Calu3 (cell line): ENCODE data around the gene RASAL3. TPM values are rescaled to one million over a fixed set of nuclear protein-coding genes. Genes with fewer than 3 reads are reported as not detected.

ENCODE experiments used
- BruUV-seq: library from RNA; stranded (reverse); fragments of 400-500 nt; replicated peaks from 2 replicates; lab custom pipeline; 2021; lab: Mats Ljungman, UMichigan
- CTCF ChIA-PET: fragments of 300-600 bp; sonication (Branson Sonifier 250); formaldehyde crosslinking; loops from one replicate; lab custom pipeline; 2022; ENCODE audit warnings: antibody characterized with exemption; lab: Charles Lee
- DNase-seq: peaks from one replicate; pipeline ENCODE4 v3.0.0; 2022
- H3K27ac Mint-ChIP-seq: one replicate; pipeline ENCODE4 v1.8.0; 2022; ENCODE audit warnings: mixed read lengths; ENCODE audit not compliant: unreplicated experiment
- H3K27me3 Mint-ChIP-seq: one replicate; pipeline ENCODE4 v1.8.0; 2022; ENCODE audit warnings: mixed read lengths; ENCODE audit not compliant: unreplicated experiment
- H3K36me3 Mint-ChIP-seq: one replicate; pipeline ENCODE4 v1.8.0; 2022; ENCODE audit warnings: mild to moderate bottlenecking, moderate library complexity, mixed read lengths; ENCODE audit not compliant: insufficient read depth, unreplicated experiment
- H3K4me1 Mint-ChIP-seq: one replicate; pipeline ENCODE4 v1.8.0; 2022; ENCODE audit warnings: mild to moderate bottlenecking, low read depth, mixed read lengths; ENCODE audit not compliant: unreplicated experiment
- H3K4me3 Mint-ChIP-seq: one replicate; pipeline ENCODE4 v1.8.0; 2022; ENCODE audit warnings: mild to moderate bottlenecking, low read depth, moderate library complexity, mixed read lengths; ENCODE audit not compliant: unreplicated experiment
- H3K9me3 Mint-ChIP-seq: one replicate; pipeline ENCODE4 v1.8.0; 2022; ENCODE audit warnings: low read depth, mixed read lengths; ENCODE audit not compliant: unreplicated experiment
- intact Hi-C: fragments of 100-400 bp; cut with micrococcal nuclease; formaldehyde crosslinking; loops from one replicate; pipeline ENCODE4 v1.10.0; 2022; ENCODE audit not compliant: unreplicated experiment
- total RNA-seq: library from RNA; stranded (reverse); gene quantifications from 2 replicates; pipeline ENCODE4 v1.2.3, GENCODE V29; 2022
- TF ChIP-seq, protein P1 (sequence below): fragments of 200-600 bp; IDR thresholded peaks from one replicate; pipeline ENCODE4 v1.8.0; 2022; ENCODE audit warnings: antibody characterized with exemption; ENCODE audit not compliant: unreplicated experiment

RASAL3 gene
- total RNA-seq, 1 experiment from 2014 or later = not detected

DNA sequence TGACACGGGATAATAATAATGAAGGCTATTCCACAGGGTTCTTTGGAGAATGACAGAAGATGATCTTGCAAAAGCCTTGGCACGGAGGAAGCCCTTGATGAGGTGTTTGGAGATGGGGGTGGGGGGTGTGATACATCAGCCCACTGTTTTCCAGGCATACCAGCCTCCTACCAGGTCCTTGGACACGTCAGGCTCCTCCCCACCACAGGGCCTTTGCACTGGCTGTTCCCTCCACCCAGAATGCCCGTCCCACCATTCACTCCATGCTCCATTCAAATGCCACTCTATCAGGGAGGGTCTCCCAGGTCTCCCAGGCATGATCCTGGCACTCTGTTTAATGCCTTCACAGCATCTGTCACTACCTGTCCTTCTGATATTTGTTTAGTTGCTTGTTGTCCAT lies 17.3 kb downstream of the RASAL3 start:
- intact Hi-C loops = no loop called here
- Mint-ChIP-seq H3K4me1 (peaks cover 10% of the 10 kb centered on the region), H3K27me3 (peaks cover 32% of the 10 kb centered on the region), H3K36me3 (peaks cover 7% of the 10 kb centered on the region), H3K4me3 (no peak overlapping the region), H3K9me3 (no peaks in the 10 kb centered on the region), H3K27ac (no peak overlapping the region)
- TF ChIP-seq, protein P1, sequence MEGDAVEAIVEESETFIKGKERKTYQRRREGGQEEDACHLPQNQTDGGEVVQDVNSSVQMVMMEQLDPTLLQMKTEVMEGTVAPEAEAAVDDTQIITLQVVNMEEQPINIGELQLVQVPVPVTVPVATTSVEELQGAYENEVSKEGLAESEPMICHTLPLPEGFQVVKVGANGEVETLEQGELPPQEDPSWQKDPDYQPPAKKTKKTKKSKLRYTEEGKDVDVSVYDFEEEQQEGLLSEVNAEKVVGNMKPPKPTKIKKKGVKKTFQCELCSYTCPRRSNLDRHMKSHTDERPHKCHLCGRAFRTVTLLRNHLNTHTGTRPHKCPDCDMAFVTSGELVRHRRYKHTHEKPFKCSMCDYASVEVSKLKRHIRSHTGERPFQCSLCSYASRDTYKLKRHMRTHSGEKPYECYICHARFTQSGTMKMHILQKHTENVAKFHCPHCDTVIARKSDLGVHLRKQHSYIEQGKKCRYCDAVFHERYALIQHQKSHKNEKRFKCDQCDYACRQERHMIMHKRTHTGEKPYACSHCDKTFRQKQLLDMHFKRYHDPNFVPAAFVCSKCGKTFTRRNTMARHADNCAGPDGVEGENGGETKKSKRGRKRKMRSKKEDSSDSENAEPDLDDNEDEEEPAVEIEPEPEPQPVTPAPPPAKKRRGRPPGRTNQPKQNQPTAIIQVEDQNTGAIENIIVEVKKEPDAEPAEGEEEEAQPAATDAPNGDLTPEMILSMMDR = no peak
- BruUV-seq = no TSS peak
- no peak for DNase-seq
- CTCF ChIA-PET = no interaction called here

GRCh38 chr19:15445807-15446376 lies 18.5 kb downstream of the RASAL3 start:
- peaks cover 8% of the 10 kb centered on the region for H3K4me1 Mint-ChIP-seq
- DNase-seq = no peak
- no peak overlapping the region for H3K27ac Mint-ChIP-seq
- CTCF ChIA-PET = no interaction called here
- H3K9me3 Mint-ChIP-seq = no peaks in the 10 kb centered on the region
- BruUV-seq = no TSS peak
- TF ChIP-seq, protein P1 = no peak
- intact Hi-C loops = no loop called here
- peaks cover 7% of the 10 kb centered on the region for H3K36me3 Mint-ChIP-seq
- peaks cover 26% of the 10 kb centered on the region for H3K27me3 Mint-ChIP-seq
- H3K4me3 Mint-ChIP-seq = no peak overlapping the region

GRCh38 chr19:15445227-15445605 lies 19.1 kb downstream of the RASAL3 start:
- no TSS peak for BruUV-seq
- peaks cover 1% of the 10 kb centered on the region for H3K4me1 Mint-ChIP-seq
- DNase-seq = no peak
- no peaks in the 10 kb centered on the region for H3K9me3 Mint-ChIP-seq
- H3K36me3 Mint-ChIP-seq = peaks cover 2% of the 10 kb centered on the region
- no peak overlapping the region for H3K4me3 Mint-ChIP-seq
- CTCF ChIA-PET = no interaction called here
- peaks cover 26% of the 10 kb centered on the region for H3K27me3 Mint-ChIP-seq
- TF ChIP-seq, protein P1 = no peak
- no peak overlapping the region for H3K27ac Mint-ChIP-seq
- intact Hi-C loops = no loop called here

DNA sequence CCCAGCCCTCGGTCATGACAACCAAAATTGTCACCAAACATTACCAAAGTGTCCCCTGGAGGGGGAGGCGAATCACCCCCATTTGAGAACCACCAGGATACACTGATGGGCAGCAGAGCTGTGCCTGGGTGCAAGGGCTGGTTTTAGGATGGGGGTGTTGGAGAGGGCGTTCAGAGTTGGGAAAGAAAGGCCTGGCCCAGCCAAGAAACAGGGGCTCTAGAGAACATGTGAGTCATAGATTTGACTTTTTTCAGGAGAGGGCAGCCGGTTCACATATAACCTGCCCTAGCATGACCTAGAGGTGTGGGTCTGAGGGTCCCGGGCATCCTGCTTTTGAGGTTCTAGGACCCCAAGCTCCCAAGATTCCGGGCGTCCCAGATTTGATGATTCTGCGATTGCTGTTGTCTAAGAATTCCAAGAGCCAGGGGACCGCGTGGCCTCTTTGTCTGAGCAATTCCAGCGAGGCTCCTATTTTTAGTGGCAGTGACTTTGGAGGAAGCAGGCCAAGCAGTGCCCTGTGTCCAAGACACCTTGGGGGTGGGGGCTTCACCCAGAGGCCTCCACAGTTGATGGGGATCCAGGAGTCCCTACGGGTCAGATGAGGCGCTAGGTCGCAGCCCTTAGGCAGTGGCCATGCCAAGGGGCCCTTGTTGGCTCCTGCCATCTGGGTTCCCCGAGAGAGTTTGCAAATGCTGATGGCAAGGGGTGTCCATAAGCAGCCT lies 19.7 kb downstream of the RASAL3 start:
- intact Hi-C loops = no loop called here
- TF ChIP-seq, protein P1 = no peak
- peaks cover 26% of the 10 kb centered on the region for H3K27me3 Mint-ChIP-seq
- no peaks in the 10 kb centered on the region for H3K36me3 Mint-ChIP-seq
- H3K27ac Mint-ChIP-seq = no peak overlapping the region
- no TSS peak for BruUV-seq
- no peak for DNase-seq
- no peaks in the 10 kb centered on the region for H3K4me1 Mint-ChIP-seq
- no peaks in the 10 kb centered on the region for H3K9me3 Mint-ChIP-seq
- CTCF ChIA-PET = no interaction called here
- no peak overlapping the region for H3K4me3 Mint-ChIP-seq
